ENCODE data around the gene EXOC3L4. TPM values are rescaled to one million over a fixed set of nuclear protein-coding genes. Genes with fewer than 3 reads are reported as not detected.

EXOC3L4 gene
- total and polyA plus RNA-seq, 2 donors from 2014 or later: 11.6 to 15.6 TPM

DNA sequence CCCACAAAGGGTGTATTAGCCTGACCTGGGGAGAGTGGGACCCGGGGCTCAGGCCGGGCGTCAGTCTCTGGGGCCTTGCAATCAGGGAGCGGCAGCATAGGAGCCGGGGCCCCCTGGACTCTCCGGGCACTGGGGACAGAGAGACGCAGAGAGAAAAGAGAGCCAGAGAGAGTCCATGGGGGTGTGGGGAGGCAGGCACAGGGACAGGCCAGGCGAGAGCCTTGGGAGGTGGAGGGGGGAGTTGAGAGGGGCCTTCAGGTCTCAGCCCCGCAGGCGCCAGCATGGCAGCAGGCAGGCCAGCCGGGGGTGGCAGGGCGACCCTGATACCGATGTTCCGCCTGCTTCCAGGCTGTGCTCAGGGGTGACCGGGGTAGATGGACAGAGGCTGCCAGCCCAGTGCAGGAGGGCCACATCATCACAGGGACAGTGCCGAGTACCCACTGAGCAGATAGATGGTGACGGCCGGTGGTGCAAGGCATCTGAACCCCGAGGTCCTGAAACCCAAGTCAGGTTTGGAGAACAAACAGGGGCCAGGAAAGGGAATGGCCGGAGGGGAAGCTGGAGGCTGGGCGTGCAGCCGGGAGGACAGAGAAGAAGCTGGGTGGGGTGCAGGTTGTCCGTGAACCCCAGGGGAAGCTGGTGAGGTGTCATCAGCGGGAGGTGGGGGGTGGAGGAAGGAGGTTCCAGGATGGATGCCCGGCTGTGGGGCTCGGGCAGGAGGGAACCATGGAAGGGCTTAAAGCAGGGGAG lies 2.9 kb downstream of the EXOC3L4 start:
- Histone ChIP-seq H3K9me3 (ENCODE audit: control insufficient read depth in 2 of 3, insufficient read depth in 1 of 3, low read length in 3 of 3) (no peaks in the 10 kb centered on the region), H3K27me3 (ENCODE audit: control insufficient read depth, insufficient read depth, low read length) (no peaks in the 10 kb centered on the region), H3K9ac (ENCODE audit: low read length in 3 of 3) (no peak overlapping the region), H3K36me3 (ENCODE audit: control insufficient read depth in 2 of 3, insufficient read depth in 3 of 3, low read length in 3 of 3) (no peaks in the 10 kb centered on the region), H3K4me1 (ENCODE audit: control insufficient read depth in 2 of 3, insufficient read depth in 2 of 3, low read depth in 1 of 3, low read length in 3 of 3) (peaks cover 0 to 6% (median 3%) of the 10 kb centered on the region in 3 donors), H3K4me3 (ENCODE audit: low read length in 3 of 3) (no peak overlapping the region), H3K27ac (ENCODE audit: low read depth in 2 of 2, low read length in 2 of 2) (no peak overlapping the region)
- FAIRE-seq (no peak), DNase-seq (peak in 1 of 5 donors; percentile 70)
- TF ChIP-seq, protein P1, sequence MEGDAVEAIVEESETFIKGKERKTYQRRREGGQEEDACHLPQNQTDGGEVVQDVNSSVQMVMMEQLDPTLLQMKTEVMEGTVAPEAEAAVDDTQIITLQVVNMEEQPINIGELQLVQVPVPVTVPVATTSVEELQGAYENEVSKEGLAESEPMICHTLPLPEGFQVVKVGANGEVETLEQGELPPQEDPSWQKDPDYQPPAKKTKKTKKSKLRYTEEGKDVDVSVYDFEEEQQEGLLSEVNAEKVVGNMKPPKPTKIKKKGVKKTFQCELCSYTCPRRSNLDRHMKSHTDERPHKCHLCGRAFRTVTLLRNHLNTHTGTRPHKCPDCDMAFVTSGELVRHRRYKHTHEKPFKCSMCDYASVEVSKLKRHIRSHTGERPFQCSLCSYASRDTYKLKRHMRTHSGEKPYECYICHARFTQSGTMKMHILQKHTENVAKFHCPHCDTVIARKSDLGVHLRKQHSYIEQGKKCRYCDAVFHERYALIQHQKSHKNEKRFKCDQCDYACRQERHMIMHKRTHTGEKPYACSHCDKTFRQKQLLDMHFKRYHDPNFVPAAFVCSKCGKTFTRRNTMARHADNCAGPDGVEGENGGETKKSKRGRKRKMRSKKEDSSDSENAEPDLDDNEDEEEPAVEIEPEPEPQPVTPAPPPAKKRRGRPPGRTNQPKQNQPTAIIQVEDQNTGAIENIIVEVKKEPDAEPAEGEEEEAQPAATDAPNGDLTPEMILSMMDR (IDR thresholded peaks at IDR 0.05; ENCODE audit: borderline replicate concordance, extremely low read depth, insufficient read depth): no peak
- intact Hi-C loops (cut with DNase I): no loop called here

GRCh38 chr14:103097994-103098957 lies 3.8 kb downstream of the EXOC3L4 start:
- FAIRE-seq (no peak), DNase-seq (peak in 1 of 5 donors; percentile 66)
- intact Hi-C loops (cut with DNase I): no loop called here
- no peak overlapping the region for H3K27ac ChIP-seq (ENCODE audit: low read depth in 2 of 2, low read length in 2 of 2)
- TF ChIP-seq, protein P1 (IDR thresholded peaks at IDR 0.05; ENCODE audit: borderline replicate concordance, extremely low read depth, insufficient read depth): no peak
- H3K27me3 ChIP-seq (ENCODE audit: control insufficient read depth, insufficient read depth, low read length): peaks cover 5% of the 10 kb centered on the region
- no peaks in the 10 kb centered on the region for H3K9me3 ChIP-seq (ENCODE audit: control insufficient read depth in 2 of 3, insufficient read depth in 1 of 3, low read length in 3 of 3)
- peaks cover 0 to 6% (median 3%) of the 10 kb centered on the region in 3 donors for H3K4me1 ChIP-seq (ENCODE audit: control insufficient read depth in 2 of 3, insufficient read depth in 2 of 3, low read depth in 1 of 3, low read length in 3 of 3)
- H3K9ac ChIP-seq (ENCODE audit: low read length in 3 of 3): no peak overlapping the region
- H3K4me3 ChIP-seq (ENCODE audit: low read length in 3 of 3): no peak overlapping the region
- no peaks in the 10 kb centered on the region for H3K36me3 ChIP-seq (ENCODE audit: control insufficient read depth in 2 of 3, insufficient read depth in 3 of 3, low read length in 3 of 3)

- FAIRE-seq (no peak), DNase-seq (peak in 1 of 5 donors; percentile 64)
- intact Hi-C loops (cut with DNase I): no loop called here
- Histone ChIP-seq H3K4me3 (ENCODE audit: low read length in 3 of 3) (no peak overlapping the region), H3K36me3 (ENCODE audit: control insufficient read depth in 2 of 3, insufficient read depth in 3 of 3, low read length in 3 of 3) (no peaks in the 10 kb centered on the region), H3K27me3 (ENCODE audit: control insufficient read depth, insufficient read depth, low read length) (peaks cover 8% of the 10 kb centered on the region), H3K27ac (ENCODE audit: low read depth in 2 of 2, low read length in 2 of 2) (no peak overlapping the region), H3K9ac (ENCODE audit: low read length in 3 of 3) (no peak overlapping the region), H3K9me3 (ENCODE audit: control insufficient read depth in 2 of 3, insufficient read depth in 1 of 3, low read length in 3 of 3) (no peaks in the 10 kb centered on the region), H3K4me1 (ENCODE audit: control insufficient read depth in 2 of 3, insufficient read depth in 2 of 3, low read depth in 1 of 3, low read length in 3 of 3) (peaks cover 0 to 5% (median 0%) of the 10 kb centered on the region in 3 donors)
- TF ChIP-seq, protein P1 (IDR thresholded peaks at IDR 0.05; ENCODE audit: borderline replicate concordance, extremely low read depth, insufficient read depth): no peak
These were observed 4.7 kb downstream of the EXOC3L4 start for GRCh38 chr14:103099081-103099732.
